Coronary artery (tissue), 2 donors: ENCODE measurements around the gene SLC6A2.

Source experiments
- DNase-seq: peaks from one replicate; pipeline ENCODE4 v3.0.0-alpha.2; 2017; ENCODE audit warnings: low spot score
- H3K27ac ChIP-seq, 2 donors: fragments of 200-600 bp; sonication (generic); one replicate each; pipeline ENCODE4 v1.5.1; 2016 to 2019
- H3K4me3 ChIP-seq: fragments of 200-600 bp; sonication (generic); 2 replicates; pipeline ENCODE4 v1.5.1; 2016; ENCODE audit warnings: mild to moderate bottlenecking, moderate library complexity
- TF ChIP-seq, protein P1 (sequence below): fragments of 200-600 bp; sonication (generic); IDR thresholded peaks from one replicate; pipeline ENCODE4 v1.5.1; 2019; ENCODE audit warnings: antibody characterized with exemption

Gene SLC6A2

GRCh38 chr16:55687802-55688201 is 32.0 kb downstream of the SLC6A2 start:
- TF ChIP-seq, protein P1, sequence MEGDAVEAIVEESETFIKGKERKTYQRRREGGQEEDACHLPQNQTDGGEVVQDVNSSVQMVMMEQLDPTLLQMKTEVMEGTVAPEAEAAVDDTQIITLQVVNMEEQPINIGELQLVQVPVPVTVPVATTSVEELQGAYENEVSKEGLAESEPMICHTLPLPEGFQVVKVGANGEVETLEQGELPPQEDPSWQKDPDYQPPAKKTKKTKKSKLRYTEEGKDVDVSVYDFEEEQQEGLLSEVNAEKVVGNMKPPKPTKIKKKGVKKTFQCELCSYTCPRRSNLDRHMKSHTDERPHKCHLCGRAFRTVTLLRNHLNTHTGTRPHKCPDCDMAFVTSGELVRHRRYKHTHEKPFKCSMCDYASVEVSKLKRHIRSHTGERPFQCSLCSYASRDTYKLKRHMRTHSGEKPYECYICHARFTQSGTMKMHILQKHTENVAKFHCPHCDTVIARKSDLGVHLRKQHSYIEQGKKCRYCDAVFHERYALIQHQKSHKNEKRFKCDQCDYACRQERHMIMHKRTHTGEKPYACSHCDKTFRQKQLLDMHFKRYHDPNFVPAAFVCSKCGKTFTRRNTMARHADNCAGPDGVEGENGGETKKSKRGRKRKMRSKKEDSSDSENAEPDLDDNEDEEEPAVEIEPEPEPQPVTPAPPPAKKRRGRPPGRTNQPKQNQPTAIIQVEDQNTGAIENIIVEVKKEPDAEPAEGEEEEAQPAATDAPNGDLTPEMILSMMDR, result no peak
- Histone ChIP-seq H3K4me3 (no peak overlapping the region), H3K27ac (no peak overlapping the region)
- no peak for DNase-seq

- no peak for DNase-seq
- TF ChIP-seq, protein P1, result no peak
- Histone ChIP-seq H3K27ac (no peak overlapping the region), H3K4me3 (no peak overlapping the region)
Observed at GRCh38 chr16:55690841-55691240, 35.1 kb downstream of the SLC6A2 start.

DNA sequence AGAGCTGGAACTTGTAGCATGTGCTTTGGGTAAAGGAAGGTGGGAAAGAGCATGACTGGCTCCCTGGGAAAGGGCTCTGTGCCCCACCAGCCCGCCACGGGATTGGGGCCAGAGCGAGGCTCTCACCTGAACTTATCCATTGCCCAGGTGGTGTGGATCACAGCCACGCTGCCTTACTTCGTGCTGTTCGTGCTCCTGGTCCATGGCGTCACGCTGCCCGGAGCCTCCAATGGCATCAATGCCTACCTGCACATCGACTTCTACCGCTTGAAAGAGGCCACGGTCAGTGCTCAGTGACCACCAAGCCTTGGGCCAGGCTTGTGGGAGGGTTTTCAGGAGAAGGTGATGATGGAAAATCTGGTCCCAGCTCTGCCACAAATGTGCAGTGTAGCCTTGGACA is 36.0 kb downstream of the SLC6A2 start:
- TF ChIP-seq, protein P1, result no peak
- H3K27ac ChIP-seq, result no peak overlapping the region
- no peak overlapping the region for H3K4me3 ChIP-seq
- no peak for DNase-seq

GRCh38 chr16:55695595-55695994 is 39.8 kb downstream of the SLC6A2 start:
- no peak overlapping the region for H3K27ac ChIP-seq
- DNase-seq, result peak; percentile 19
- TF ChIP-seq, protein P1, result no peak
- no peak overlapping the region for H3K4me3 ChIP-seq

GRCh38 chr16:55697867-55698266 is 42.1 kb downstream of the SLC6A2 start:
- DNase-seq, result peak; percentile 31
- no peak overlapping the region for H3K4me3 ChIP-seq
- H3K27ac ChIP-seq, result no peak overlapping the region
- TF ChIP-seq, protein P1, result no peak

GRCh38 chr16:55698331-55698730 is 42.5 kb downstream of the SLC6A2 start:
- TF ChIP-seq, protein P1, result no peak
- no peak overlapping the region for H3K27ac ChIP-seq
- no peak overlapping the region for H3K4me3 ChIP-seq
- DNase-seq, result peak; percentile 36

GRCh38 chr16:55698946-55699345 is 43.2 kb downstream of the SLC6A2 start:
- TF ChIP-seq, protein P1, result no peak
- peak; percentile 61 for DNase-seq

More at GRCh38 chr16:55698946-55699345, 43.2 kb downstream of the SLC6A2 start:
- H3K4me3 ChIP-seq, result no peak overlapping the region
- H3K27ac ChIP-seq, result no peak overlapping the region
